ENCODE results near the gene CROCC. TPM values are rescaled to one million over a fixed set of nuclear protein-coding genes. Genes with fewer than 3 reads are reported as not detected.

Gene CROCC
- total and polyA plus RNA-seq, 4 donors: 2.9 to 8.3 (median 5.1) TPM

DNA sequence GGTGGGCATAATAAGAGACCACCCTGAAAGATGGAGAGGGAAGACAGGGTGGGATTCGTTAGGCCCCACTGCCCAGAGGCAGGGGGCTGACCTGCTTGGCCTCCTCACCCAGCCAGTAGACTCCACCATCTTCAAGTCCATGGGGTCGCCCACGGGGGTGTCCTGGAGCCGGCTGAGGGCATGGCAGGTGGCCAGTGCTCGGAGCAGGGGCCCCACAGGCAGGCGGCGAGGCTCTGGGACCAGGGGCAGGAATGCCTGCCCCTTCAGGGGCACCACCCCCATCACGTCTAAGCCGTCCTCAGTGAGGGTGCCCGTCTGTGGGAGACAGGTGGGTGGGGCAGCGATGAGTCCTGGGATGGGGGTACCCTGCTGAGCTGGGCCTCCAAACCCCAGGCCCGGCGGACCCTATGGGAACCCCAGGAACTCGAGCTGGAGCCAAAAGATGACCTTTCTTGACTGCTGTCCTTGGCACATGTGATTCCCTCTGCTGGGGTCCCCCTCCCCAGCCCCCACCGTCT lies 71.8 kb downstream of the CROCC start:
- WGBS: 95% methylated on average over 15 of the region's 15 CpGs
- TF ChIP-seq, protein P1, sequence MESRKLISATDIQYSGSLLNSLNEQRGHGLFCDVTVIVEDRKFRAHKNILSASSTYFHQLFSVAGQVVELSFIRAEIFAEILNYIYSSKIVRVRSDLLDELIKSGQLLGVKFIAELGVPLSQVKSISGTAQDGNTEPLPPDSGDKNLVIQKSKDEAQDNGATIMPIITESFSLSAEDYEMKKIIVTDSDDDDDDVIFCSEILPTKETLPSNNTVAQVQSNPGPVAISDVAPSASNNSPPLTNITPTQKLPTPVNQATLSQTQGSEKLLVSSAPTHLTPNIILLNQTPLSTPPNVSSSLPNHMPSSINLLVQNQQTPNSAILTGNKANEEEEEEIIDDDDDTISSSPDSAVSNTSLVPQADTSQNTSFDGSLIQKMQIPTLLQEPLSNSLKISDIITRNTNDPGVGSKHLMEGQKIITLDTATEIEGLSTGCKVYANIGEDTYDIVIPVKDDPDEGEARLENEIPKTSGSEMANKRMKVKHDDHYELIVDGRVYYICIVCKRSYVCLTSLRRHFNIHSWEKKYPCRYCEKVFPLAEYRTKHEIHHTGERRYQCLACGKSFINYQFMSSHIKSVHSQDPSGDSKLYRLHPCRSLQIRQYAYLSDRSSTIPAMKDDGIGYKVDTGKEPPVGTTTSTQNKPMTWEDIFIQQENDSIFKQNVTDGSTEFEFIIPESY (IDR thresholded peaks at IDR 0.05): no peak
- TF ChIP-seq YY1 (IDR thresholded peaks at IDR 0.05): no peak
- no peaks in the 10 kb centered on the region for H3K4me1 ChIP-seq (ENCODE audit: control insufficient read depth in 4 of 4, insufficient read depth in 4 of 4, low read length in 3 of 4)

DNA sequence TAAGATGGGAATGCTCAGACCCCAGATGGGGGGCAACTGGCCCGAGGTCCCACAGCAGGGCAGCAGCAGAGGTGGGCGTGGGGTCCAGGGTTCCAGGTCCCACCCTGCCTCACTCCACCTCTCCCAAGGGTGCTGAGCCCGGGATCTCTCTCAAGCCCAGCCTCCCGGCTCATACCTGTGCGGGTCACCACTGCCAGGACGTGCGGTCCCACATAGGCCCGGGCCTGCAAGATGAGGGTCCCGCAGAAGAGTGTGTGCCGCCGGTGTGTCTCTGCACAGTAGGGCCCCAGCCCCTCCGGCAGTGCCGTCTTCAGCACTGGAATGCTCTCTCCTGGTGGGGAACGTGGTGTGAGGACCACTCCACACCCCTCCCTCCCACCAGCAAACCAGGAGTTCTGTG lies 75.1 kb downstream of the CROCC start:
- H3K27ac ChIP-seq (ENCODE audit: low read depth in 1 of 2, low read length in 2 of 2): no peak overlapping the region
- H3K9ac ChIP-seq (ENCODE audit: low read depth in 1 of 2, low read length in 2 of 2): no peak overlapping the region
- peaks cover 0 to 15% (median 4%) of the 10 kb centered on the region in 4 donors for H3K36me3 ChIP-seq (ENCODE audit: control insufficient read depth in 4 of 4, insufficient read depth in 3 of 4, low read depth in 1 of 4, low read length in 3 of 4)
- H3K4me3 ChIP-seq (ENCODE audit: low read depth in 1 of 3, low read length in 3 of 3): no peak overlapping the region
- no peak for TF ChIP-seq GABPA (IDR thresholded peaks at IDR 0.05 in 1 of 2, conservative IDR thresholded peaks at IDR 0.05 in 1 of 2)
- TF ChIP-seq RXRA (IDR thresholded peaks at IDR 0.05): no peak
- TF ChIP-seq NR2F2 (IDR thresholded peaks at IDR 0.05): no peak
- no peaks in the 10 kb centered on the region for H3K27me3 ChIP-seq (ENCODE audit: control insufficient read depth in 4 of 4, insufficient read depth in 4 of 4, low read length in 3 of 4)
- H3K4me1 ChIP-seq (ENCODE audit: control insufficient read depth in 4 of 4, insufficient read depth in 4 of 4, low read length in 3 of 4): no peaks in the 10 kb centered on the region
- DNase-seq (ENCODE audit: low spot score): no peak
- H3K9me3 ChIP-seq (ENCODE audit: control insufficient read depth in 4 of 4, low read length in 3 of 4): no peaks in the 10 kb centered on the region
- WGBS: 97% methylated on average over 14 of the region's 14 CpGs

More for the DNA sequence above, 71.8 kb downstream of the CROCC start:
- DNase-seq (ENCODE audit: low spot score): no peak
- Histone ChIP-seq H3K9ac (ENCODE audit: low read depth in 1 of 2, low read length in 2 of 2) (no peak overlapping the region), H3K27me3 (ENCODE audit: control insufficient read depth in 4 of 4, insufficient read depth in 4 of 4, low read length in 3 of 4) (no peaks in the 10 kb centered on the region), H3K4me3 (ENCODE audit: low read depth in 1 of 3, low read length in 3 of 3) (no peak overlapping the region), H3K36me3 (ENCODE audit: control insufficient read depth in 4 of 4, insufficient read depth in 3 of 4, low read depth in 1 of 4, low read length in 3 of 4) (peaks cover 2 to 18% (median 5%) of the 10 kb centered on the region in 4 donors), H3K9me3 (ENCODE audit: control insufficient read depth in 4 of 4, low read length in 3 of 4) (no peaks in the 10 kb centered on the region), H3K27ac (ENCODE audit: low read depth in 1 of 2, low read length in 2 of 2) (no peak overlapping the region)

DNA sequence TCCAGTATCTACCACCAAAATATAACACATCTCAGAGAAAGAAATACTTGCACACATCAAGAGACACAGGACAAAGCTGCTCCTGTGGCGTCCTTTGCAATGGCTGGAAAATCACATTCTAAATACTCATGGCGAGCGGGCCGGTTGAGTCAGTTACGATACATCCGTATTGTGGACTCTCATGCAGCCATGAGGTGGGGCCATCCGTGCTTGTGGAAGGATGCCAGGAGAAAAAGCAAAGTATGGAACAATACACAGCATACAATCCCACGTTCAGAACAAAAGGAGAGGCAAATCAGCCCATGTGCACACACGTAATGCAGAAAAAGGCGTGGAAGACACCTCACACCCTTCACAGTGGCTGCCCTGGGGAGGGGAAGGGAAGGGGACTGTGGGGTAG lies 76.9 kb downstream of the CROCC start:
- Histone ChIP-seq H3K36me3 (ENCODE audit: control insufficient read depth in 4 of 4, insufficient read depth in 3 of 4, low read depth in 1 of 4, low read length in 3 of 4) (peaks cover 0 to 23% (median 6%) of the 10 kb centered on the region in 4 donors), H3K4me1 (ENCODE audit: control insufficient read depth in 4 of 4, insufficient read depth in 4 of 4, low read length in 3 of 4) (no peaks in the 10 kb centered on the region), H3K9me3 (ENCODE audit: control insufficient read depth in 4 of 4, low read length in 3 of 4) (no peaks in the 10 kb centered on the region), H3K4me3 (ENCODE audit: low read depth in 1 of 3, low read length in 3 of 3) (no peak overlapping the region), H3K9ac (ENCODE audit: low read depth in 1 of 2, low read length in 2 of 2) (no peak overlapping the region), H3K27ac (ENCODE audit: low read depth in 1 of 2, low read length in 2 of 2) (no peak overlapping the region), H3K27me3 (ENCODE audit: control insufficient read depth in 4 of 4, insufficient read depth in 4 of 4, low read length in 3 of 4) (no peaks in the 10 kb centered on the region)
- DNase-seq (ENCODE audit: low spot score): no peak
- 90% methylated on average over 10 of the region's 10 CpGs for WGBS
- TF ChIP-seq, protein P2, sequence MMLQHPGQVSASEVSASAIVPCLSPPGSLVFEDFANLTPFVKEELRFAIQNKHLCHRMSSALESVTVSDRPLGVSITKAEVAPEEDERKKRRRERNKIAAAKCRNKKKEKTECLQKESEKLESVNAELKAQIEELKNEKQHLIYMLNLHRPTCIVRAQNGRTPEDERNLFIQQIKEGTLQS (IDR thresholded peaks at IDR 0.05): no peak
- TF ChIP-seq, protein P1 (IDR thresholded peaks at IDR 0.05): no peak
- TF ChIP-seq YY1 (IDR thresholded peaks at IDR 0.05): no peak
- TF ChIP-seq RXRA (IDR thresholded peaks at IDR 0.05): no peak
- TF ChIP-seq, protein P3, sequence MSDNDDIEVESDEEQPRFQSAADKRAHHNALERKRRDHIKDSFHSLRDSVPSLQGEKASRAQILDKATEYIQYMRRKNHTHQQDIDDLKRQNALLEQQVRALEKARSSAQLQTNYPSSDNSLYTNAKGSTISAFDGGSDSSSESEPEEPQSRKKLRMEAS (IDR thresholded peaks at IDR 0.05): no peak
- TF ChIP-seq, protein P4, sequence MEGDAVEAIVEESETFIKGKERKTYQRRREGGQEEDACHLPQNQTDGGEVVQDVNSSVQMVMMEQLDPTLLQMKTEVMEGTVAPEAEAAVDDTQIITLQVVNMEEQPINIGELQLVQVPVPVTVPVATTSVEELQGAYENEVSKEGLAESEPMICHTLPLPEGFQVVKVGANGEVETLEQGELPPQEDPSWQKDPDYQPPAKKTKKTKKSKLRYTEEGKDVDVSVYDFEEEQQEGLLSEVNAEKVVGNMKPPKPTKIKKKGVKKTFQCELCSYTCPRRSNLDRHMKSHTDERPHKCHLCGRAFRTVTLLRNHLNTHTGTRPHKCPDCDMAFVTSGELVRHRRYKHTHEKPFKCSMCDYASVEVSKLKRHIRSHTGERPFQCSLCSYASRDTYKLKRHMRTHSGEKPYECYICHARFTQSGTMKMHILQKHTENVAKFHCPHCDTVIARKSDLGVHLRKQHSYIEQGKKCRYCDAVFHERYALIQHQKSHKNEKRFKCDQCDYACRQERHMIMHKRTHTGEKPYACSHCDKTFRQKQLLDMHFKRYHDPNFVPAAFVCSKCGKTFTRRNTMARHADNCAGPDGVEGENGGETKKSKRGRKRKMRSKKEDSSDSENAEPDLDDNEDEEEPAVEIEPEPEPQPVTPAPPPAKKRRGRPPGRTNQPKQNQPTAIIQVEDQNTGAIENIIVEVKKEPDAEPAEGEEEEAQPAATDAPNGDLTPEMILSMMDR (IDR thresholded peaks at IDR 0.05; ENCODE audit: low read depth, low read length, missing input control): no peak
- no peak for TF ChIP-seq SP1 (IDR thresholded peaks at IDR 0.05)
- TF ChIP-seq RAD21 (IDR thresholded peaks at IDR 0.05): no peak
- TF ChIP-seq EGR1 (IDR thresholded peaks at IDR 0.05; ENCODE audit: low read depth in 2 of 2): no peak
- no peak for TF ChIP-seq TAF1 (conservative IDR thresholded peaks at IDR 0.05)
- TF ChIP-seq, protein P5, sequence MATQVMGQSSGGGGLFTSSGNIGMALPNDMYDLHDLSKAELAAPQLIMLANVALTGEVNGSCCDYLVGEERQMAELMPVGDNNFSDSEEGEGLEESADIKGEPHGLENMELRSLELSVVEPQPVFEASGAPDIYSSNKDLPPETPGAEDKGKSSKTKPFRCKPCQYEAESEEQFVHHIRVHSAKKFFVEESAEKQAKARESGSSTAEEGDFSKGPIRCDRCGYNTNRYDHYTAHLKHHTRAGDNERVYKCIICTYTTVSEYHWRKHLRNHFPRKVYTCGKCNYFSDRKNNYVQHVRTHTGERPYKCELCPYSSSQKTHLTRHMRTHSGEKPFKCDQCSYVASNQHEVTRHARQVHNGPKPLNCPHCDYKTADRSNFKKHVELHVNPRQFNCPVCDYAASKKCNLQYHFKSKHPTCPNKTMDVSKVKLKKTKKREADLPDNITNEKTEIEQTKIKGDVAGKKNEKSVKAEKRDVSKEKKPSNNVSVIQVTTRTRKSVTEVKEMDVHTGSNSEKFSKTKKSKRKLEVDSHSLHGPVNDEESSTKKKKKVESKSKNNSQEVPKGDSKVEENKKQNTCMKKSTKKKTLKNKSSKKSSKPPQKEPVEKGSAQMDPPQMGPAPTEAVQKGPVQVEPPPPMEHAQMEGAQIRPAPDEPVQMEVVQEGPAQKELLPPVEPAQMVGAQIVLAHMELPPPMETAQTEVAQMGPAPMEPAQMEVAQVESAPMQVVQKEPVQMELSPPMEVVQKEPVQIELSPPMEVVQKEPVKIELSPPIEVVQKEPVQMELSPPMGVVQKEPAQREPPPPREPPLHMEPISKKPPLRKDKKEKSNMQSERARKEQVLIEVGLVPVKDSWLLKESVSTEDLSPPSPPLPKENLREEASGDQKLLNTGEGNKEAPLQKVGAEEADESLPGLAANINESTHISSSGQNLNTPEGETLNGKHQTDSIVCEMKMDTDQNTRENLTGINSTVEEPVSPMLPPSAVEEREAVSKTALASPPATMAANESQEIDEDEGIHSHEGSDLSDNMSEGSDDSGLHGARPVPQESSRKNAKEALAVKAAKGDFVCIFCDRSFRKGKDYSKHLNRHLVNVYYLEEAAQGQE (IDR thresholded peaks at IDR 0.05): no peak
- no peak for TF ChIP-seq HNF4A (conservative IDR thresholded peaks at IDR 0.05)
- TF ChIP-seq NR2F2 (IDR thresholded peaks at IDR 0.05): no peak
- TF ChIP-seq JUND (IDR thresholded peaks at IDR 0.05): no peak
- no peak for TF ChIP-seq GABPA (IDR thresholded peaks at IDR 0.05 in 1 of 2, conservative IDR thresholded peaks at IDR 0.05 in 1 of 2)
- TF ChIP-seq FOXA1 (IDR thresholded peaks at IDR 0.05): no peak
- no peak for TF ChIP-seq FOXA2 (IDR thresholded peaks at IDR 0.05)
- no peak for TF ChIP-seq HNF4G (IDR thresholded peaks at IDR 0.05)
